Pulmonary artery endothelial cell (primary cell): ENCODE measurements around the gene SLC12A4. TPM values are rescaled to one million over a fixed set of nuclear protein-coding genes. Genes with fewer than 3 reads are reported as not detected.
"Not testable (repeated sequence)": the region's sequence is repeated elsewhere in the genome, so short reads cannot be mapped to it uniquely, and the experiment has no call there.

Source experiments
- DNase-seq: peaks from one replicate; pipeline ENCODE4 v3.0.0-alpha.2; 2011; ENCODE audit warnings: low read depth, low spot score
- total RNA-seq: library from RNA; depleted of rRNA; stranded (reverse); fragments of >200 nt; gene quantifications from 2 replicates; pipeline ENCODE4 v1.2.3, GENCODE V29; 2014

SLC12A4 gene
- total RNA-seq, 1 donor from 2014 or later = 57.2 TPM

DNA sequence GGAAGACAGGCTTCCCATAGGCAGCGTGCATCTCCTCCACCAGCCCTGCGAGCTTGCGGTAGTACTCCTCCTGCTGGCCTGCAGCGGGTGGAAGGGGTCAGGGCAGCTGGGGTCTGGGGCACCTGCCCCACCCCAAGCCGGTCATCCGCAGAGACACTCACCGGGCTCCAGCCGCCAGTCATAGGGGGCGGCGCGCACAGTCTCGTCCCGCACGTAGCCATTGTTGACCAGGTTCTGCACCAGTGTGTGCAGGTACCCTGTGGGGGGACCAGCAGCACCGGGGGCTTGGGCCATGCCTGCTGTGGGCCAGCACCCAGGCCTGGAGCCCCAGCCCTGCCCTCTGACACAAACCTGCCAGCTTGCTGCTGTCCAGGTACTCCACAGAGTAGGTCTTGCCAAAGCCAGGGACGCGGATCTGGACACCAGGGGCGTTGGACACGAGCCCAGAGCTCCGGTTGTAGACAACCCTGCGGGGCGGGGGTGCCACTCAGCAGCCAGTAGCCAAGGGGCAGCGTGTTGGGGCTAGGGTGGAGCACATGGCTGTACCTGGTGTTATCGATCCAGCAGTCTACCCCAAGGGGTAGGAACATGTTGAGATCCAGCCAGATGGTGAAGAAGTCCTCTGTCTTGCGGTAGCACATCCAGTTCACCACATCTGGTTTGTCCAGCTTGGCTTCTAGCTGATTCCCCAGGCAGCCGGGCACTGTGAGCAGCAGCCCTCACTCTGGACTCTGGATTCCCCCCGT, 25.8 kb downstream of the SLC12A4 start:
- no peak for DNase-seq

DNA sequence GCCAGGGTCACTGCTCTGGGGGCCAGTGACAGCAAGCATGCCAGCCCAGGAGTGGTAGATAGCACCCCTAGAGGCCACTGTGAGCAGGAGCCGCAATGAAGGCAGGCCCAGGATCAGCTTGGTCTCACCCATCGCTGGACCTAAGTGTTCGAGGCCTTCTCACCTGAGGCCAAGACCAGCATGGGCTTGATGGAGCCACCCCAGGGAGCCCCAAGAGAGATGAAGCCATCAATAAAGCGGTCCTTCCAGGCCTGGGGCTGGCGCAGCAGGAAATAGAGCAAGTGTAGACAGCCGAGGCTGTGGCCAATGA, 26.3 kb downstream of the SLC12A4 start:
- DNase-seq = no peak

DNA sequence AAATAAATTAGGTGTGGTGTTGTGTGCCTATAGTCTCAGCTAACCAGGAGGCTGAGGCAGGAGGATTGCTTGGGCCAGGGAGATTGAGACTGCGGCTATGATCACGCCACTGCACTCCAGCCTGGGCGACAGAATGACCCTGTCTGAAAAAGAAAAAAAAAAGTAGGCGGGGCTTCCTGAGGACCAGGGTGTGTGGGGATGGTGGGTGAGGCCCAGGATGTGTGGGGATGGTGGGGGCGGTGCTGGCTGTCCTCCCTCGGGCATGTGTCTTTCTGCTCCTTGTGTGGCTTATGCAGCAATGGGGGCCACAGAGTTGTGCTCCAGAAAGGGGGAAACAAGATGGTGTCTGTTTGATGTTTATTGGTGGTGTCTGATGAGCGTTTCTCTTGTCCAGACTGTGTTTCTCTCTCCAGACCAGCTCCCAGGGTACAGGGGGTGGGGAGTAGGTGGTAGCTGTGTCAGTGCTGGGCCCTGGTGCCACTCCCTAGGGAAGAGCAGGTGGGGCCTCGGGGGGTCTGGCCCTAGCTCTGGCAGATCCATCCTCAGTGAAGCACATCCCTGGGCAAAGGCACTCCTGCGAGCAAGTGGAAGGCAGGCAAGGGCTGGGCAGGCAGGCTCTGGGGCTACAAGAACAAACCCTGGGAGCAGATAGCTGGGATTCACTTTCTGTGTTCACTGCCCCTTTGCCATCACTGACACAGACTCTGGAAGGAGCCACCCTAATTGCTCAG, 26.8 kb downstream of the SLC12A4 start:
- no peak for DNase-seq

DNA sequence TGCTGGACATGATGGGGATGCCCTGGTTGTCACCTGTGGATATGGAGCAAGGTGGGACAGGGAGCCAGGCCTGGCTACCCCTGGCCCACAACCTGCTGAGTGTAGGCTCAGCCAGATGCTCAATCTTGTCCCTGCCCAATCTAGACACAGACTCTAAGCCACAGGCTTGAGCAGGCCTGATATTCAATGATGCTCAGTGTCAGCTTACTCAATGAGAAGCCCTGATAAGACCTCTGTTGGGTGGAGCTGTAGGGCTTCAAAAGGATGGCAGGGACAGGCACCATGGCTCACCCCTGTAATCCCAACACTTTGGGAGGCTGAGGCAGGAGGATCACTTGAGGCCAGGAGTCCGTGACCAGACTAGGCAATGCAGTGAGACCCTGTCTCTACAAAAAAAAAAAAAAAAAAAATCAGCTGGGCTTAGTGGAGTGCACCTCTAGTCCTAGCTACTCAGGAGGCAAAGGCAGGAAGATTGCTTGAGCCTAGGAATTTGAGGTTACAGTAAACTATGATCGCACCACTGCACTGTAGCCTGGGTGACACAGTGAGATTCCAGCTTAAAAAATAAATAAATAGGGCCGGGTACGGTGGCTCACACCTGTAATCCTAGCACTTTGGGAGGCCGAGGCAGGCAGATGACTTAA, 27.9 kb downstream of the SLC12A4 start:
- DNase-seq = no peak

DNA sequence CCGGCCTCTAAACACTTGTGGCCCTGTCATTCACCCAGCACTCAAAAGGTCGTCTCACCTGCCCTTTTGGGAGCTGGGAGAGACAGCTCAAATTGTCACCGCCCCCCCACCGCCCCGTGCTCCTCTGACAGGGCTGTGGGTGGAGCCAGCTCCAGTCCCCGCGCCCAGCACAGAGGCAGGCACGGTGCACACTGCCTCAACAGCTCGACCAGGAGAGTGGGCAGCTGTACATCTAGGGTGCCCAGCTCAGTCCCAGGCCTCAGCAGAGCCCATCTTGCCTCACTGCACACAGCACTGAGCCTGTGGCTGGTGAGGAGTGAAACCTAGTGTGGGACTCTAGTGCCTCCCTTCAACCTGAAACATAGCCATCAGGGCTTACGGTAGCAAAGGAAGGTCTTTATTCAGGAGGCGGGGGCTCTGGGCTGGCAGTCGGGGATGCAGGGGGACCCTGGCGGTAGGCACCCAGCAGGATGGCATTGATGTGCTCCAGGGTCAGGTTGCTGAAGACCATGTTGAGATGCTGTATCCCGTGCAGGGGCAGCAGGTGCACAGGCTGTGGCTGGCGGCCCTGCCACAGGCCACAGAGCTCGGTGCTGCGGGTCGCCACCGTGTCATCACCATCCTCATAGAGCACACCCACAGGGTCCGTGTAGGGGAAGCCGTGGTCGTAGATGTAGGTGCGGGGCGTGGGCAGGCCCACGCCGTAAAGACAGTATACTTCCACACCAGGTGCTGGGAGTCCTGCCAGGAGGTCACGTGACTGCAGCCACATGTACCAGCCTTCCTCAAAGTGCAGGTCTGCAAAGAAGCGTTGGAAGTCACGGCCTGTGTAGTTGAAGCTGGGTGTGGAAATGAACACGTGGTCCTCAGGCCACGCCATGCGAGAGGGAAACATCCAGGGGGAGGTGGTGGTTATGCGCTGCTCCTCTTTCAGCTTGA, 28.7 kb downstream of the SLC12A4 start:
- no peak for DNase-seq

DNA sequence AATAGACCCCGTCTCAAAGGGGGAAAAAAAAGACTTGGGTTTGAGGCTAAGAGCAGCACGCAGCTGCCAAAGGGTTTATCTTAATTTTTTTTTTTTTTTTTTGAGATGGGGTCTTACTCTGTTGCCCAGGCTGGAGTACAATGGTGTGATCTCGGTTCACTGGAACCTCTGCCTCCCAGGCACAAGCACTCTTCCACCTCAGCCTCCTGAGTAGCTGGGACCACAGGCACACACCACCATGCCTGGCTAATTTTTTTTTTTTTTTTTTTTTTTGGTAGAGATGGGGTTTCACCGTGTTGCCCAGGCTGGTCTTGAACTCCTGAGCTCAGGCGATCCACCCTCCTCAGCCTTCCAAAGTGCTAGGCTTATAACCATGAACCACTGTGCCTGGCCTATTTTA, 30.7 kb downstream of the SLC12A4 start:
- not testable (repeated sequence) for DNase-seq

DNA sequence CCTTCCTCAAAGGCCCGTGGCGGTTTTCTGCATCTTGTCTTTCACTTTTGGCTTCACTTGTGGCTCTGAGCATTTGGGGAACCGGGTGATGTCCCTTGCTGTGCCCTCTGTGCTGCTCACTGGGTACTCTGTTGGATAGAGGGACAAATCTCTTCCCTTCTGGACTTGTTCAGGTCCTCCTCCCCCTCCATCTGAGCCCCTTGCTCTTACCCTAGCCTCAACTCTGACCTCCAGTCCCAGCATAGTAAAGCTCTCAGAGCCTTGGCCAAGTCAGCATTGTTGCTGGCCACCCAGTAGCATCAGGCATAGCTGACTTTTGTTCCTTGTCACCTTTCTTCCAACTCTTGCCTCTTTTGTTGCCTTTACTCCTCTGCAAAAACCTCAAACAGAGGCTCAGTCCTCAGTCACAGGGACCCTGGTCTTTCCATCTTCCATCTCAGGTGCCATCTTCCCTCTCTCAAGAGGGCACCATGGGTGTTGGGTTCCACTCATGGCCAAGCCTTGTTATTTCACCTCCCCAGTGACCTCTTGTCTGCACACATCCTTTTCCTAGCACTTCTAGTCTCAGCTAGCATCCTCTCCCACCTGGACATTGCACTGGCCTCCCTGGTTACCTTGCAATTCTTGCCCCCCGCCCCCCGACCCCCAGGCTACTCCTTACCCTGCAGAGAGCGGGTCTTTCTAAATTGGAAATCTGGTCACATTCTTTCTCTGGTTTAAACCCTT, 31.4 kb downstream of the SLC12A4 start:
- DNase-seq = no peak

DNA sequence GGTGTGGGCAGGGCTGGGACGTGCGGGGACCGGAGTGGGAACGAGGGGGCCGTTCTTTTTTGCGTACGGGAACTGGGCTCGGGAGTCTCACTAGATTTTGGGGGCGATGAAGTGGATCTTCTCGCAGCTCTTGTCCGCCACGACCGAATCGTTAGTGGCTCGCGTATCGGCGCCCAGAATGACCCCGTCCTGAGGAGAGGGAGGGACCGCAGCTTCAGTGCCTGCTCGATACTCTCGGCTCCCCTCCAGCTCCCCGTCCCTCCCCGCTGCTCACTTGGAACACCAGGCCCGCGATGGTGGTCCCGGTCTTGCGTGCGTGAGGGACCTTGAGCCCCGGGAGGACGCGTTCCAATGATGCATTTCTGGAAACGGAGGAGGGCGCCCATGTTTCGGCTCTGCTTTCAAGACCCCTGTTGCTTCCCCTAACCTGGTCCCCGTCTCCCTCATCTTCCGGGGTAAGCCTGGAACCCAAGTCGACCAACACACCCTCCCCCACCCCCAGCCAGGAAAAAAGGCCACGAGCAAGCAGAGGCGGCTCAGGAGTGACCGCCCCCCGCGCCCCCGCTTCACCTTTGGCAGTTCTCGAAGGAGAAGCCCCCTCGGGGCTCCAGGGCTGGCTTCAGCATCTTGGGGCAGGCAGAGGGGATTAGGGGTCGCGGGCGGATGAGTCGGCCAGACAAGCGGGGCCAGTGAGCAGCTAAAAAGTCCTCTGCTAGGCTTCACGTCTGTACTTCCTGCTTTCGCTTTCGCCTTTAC, 32.1 kb downstream of the SLC12A4 start, which contains the start of gene PSMB10:
Gene PSMB10 (minus strand): TSS at position 727 of the 756 bp plus-strand sequence. CDS start 101 bp downstream, at position 626.
- no peak for DNase-seq

DNA sequence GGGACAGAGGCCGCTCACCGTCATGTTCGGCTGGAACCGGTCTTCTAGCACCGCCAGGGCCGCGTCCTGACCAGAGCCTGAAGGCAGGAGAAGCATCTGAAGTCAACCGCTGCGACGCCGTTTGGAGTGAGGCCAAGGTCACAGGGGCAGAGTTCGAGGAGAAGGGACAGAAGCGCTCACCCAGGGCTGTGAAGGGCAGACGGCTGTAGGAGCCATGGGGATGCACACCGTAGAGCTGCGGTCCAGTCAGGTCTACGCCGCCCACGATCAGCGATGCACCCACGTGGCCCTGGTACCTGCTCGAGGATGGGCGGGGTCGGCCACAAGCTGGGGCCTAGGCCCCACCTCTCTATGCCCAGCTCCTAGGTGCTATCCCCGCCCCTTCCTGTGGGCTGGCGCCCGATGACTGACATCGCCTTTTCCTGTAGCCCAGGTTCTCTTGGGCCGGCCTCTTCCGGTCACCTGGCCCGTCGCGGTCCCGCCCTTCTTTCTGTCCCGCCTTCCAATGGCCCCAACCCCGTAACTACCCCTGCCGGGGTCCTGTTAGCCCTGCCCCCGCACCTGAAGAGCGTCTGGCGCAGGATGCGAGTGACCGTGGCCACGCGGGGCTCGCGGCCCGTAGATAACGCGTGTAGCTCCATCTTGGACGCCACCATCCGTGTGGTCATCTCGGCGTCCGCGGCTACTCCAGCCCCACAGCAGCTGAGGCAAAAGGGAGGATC, 32.9 kb downstream of the SLC12A4 start:
- peak; percentile 61 for DNase-seq

DNA sequence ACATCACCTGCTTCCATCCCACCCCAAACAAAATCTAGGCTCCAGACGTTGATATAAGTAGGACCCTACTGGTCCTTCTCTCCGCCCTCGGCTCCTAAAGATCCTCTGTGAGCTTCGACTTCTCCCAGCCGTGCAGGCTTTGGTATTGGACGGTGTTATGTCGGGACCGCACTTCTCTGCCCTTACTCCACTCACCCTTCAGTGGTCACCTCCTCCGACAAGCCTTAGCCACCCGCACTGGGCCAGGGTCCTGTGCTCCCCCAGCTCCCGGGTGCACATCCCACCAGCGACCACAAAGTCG, 33.4 kb downstream of the SLC12A4 start:
- no peak for DNase-seq

DNA sequence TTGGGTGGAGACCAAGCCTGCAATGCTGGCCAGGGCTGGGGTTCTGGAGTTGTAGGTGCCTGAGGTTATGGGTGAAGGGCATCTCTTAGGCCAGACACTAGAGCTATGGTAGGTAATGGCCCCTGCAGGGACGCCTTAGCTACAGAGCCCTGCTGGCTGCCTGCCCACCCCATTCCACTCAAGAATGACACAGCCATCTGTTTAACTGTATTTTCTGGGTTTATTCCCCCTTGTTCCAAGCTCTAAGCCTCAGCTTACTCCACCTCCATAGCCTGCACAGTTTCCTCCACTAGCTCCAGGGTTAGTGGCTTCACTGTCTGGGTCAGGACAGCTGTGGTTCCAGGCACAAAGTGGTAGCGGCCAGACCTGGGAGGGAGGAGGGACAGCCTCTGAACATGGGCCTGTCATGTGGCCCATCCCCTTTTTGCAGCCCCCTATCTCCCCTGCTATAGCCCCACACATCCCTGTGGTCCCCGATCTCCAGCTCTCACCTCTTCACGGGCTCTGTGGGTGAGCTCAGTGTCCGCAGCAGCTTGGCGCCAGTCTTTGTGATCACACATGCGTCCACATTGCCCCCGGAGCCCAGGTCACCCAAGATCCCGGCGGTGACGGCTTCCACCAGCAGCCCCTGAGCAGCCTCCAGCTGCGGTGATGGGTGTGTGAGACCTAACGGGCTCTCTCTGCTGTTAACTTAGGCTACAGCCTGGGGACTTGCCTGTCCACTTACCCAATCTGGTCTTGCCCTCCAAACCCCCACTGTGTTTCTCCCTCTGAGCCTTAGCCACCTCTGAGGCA, 33.9 kb downstream of the SLC12A4 start:
- no peak for DNase-seq

DNA sequence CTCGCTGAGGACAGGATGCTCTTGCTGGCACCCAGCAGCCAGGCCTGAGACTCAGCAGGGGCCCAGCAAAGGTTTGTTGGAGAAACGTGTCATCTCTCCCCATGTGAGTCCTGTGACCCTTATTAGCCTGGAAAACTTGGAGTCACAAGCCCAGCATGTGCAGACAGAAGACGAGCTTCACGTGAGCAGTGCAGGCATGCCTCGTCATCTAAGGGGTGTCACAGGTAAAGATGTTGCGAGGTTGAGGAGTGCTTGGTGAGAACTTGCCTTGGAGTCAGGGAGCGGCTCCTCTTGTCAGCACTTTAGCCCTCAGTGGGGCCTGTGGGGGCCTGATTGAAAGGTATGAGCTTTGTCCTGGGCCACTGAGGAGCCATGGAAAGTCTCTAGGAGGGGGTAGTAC, 34.6 kb downstream of the SLC12A4 start:
- DNase-seq = no peak

DNA sequence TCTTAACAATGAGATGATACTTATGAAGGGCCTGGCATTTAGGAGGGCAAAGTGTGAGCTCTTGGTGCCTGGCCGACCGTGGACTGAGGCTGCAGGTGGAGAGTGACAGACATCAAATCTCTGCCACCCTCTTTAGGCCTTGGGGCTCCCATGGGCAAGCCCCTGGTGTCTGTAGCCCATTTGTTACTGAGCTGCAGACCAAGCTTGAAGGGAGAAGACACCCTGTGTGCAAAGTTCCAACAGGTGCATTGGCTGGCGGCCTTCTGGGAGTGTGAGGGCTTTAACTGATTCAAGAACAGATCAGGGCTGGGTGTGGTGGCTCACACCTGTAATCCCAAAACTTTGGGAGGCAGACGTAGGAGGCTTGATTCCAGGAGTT, 36.0 kb downstream of the SLC12A4 start:
- no peak for DNase-seq

DNA sequence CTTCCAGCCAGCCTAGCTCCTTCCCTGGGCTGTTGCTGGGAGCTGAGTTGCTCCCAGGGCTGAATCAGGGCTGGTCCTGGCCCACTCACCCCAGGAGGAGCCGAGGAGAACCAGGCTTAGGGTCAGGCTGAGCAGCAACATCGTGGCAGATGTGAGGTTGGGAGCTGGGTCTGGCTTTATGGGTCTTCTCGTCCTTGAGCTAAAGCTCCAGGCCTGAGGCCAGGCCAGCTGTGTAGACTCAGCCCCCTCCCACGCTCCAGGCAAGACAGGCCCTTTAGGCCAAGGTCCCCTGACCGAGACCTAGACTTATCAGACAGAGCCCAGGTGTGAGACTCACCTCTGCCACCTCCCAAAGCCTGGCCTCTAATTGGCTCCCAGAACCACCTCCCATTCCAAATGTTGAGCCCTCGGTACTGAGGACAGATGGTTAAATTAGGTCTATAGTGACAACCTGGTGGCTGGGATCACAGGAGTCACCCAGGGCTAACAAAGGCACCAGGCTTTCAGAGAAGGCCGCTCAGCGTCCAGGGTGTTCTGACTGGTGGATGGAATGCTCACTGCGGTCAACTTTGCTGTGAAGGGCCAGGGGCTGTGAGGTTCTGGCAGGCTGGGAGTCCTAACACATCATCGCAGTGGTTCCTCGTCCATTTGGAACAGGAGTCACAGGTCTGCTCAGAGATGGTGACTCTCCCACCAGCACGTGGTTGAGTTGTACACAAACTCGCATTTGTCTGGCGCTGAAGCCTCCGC, 36.5 kb downstream of the SLC12A4 start, which contains the start of gene CTRL:
Gene CTRL (minus strand): TSS at position 151 of the 750 bp plus-strand sequence. CDS start 10 bp downstream, at position 141.
- DNase-seq = no peak

DNA sequence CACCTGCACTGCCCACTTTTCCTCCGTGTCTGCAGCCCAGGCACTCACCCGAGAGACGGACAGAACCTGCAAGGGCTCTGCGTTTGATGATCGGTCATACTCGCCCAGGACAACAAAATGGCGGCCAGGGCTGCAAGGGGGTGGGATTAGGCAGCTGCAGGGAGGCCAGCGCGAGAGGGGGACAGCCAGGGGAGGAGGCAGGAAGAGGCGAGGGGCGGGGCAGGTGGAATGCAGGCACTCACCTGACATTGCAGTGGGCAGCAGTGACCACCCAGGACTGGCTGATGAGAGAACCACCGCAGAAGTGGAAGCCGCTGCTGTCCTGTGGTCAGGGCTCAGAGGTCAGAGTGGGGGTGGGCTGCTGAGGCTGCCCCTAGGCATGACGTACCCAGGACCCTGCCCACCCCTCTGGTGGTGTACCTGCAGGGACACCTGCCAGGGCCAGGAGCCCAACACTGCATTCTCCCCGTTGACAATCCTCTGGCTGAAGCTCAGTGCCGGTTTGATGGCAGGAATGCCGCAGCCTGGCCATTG, 37.7 kb downstream of the SLC12A4 start:
- no peak for DNase-seq

DNA sequence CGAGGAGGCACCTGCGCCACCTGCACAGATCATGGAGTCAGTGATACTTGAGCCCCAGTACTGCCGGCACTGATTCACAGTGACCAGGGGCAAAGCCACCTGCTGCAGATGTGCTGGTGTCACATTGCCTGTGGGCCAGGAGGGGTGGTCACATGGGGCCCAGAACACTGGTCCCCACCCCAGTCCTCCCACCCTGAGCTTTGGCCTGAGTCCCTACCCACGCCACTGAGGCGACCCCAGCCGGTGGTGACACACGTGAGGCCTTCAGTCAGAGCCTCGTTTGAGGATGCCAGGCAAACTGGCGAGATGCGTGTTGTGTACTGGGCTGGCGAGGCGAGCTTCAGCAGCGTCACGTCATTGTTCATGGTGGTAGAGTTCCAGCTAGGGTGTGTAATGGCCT, 38.2 kb downstream of the SLC12A4 start:
- DNase-seq = no peak

DNA sequence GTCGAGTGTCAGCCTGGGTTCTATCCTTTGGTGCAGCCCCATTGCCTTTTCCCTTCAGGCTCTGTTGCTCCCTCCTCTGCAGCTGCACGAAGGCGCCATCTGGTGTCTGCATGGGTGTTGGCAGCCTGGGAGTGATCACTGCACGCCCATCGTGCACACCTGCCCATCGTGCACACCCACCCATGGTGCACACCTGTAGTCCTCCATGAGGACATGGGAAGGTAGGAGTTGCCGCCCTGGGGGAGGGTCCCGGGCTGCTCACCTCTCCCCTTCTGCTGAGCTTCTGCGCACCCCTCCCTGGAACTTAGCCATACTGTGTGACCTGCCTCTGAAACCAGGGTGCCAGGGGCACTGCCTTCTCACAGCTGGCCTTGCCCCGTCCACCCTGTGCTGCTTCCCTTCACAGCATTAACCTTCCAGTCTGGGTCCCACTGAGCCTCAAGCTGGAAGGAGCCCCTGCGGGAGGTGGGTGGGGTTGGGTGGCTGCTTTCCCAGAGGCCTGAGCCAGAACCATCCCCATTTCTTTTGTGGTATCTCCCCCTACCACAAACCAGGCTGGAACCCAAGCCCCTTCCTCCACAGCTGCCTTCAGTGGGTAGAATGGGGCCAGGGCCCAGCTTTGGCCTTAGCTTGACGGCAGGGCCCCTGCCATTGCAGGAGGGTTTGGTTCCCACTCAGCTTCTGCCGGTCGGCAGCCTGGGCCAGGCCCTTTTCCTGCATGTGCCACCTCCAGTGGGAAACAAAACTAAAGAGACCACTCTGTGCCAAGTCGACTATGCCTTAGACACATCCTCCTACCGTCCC, 39.7 kb downstream of the SLC12A4 start:
- no peak for DNase-seq
